GM12878 (cell line): Measurements from ENCODE around the gene RAPGEF6. TPM values are rescaled to one million over a fixed set of nuclear protein-coding genes. Genes with fewer than 3 reads are reported as not detected.

Source experiments
- ATAC-seq: fragments of 200-7000 bp; cut with Tn5 transposase; 3 replicates; pipeline ENCODE4 v1.9.1; 2020; ENCODE audit warnings: mild to moderate bottlenecking, moderate library complexity
- BruUV-seq: library from RNA; stranded (reverse); fragments of 400-500 nt; replicated peaks from 2 replicates; lab custom pipeline; 2021; lab: Mats Ljungman, UMichigan
- CTCF ChIA-PET: fragments of 300-600 bp; sonication (Branson Sonifier 250); formaldehyde crosslinking; extraction: SDS; loops from one replicate; lab custom pipeline; 2021; ENCODE audit warnings: inconsistent platforms; lab: Yijun Ruan, JAX
- POLR2A ChIA-PET: fragments of 350-600 bp; formaldehyde crosslinking; extraction: SDS; loops from one replicate; lab custom pipeline; 2021; ENCODE audit warnings: inconsistent platforms; lab: Charles Lee
- RAD21 ChIA-PET: fragments of 300-600 bp; sonication (Branson Sonifier 250); formaldehyde crosslinking; loops from one replicate; lab custom pipeline; 2023; ENCODE audit warnings: antibody characterized with exemption; ENCODE audit not compliant: unreplicated experiment; lab: Charles Lee
- SMC1A ChIA-PET: fragments of 300-600 bp; sonication (Branson Sonifier 250); formaldehyde crosslinking; loops from one replicate; lab custom pipeline; 2023; ENCODE audit not compliant: unreplicated experiment, uncharacterized antibody; lab: Charles Lee
- DNase-seq: peaks from one replicate; pipeline ENCODE4 v3.0.0-alpha.2; 2011; ENCODE audit warnings: low read depth, low spot score
- FAIRE-seq: peaks from 3 replicates; lab custom pipeline; 2011; peaks lifted over from hg19 to GRCh38; lab: Jason Lieb, UNC
- H2AFZ ChIP-seq: 2 replicates; pipeline ENCODE4 v1.6.0; 2011; ENCODE audit warnings: low read depth, low read length, control low read depth; ENCODE audit not compliant: control insufficient read depth
- H3K27ac ChIP-seq: 2 replicates; pipeline ENCODE4 v1.5.1; 2011; ENCODE audit warnings: control low read depth; ENCODE audit not compliant: control insufficient read depth, insufficient read depth
- H3K27me3 ChIP-seq, 2 experiments: replicated peaks in 1 of 2; 2 replicates each; pipeline versions ENCODE4 v1.6.0 to v1.6.1; 2011; ENCODE audit warnings: low read length in 1 of 2; ENCODE audit not compliant: control insufficient read depth in 2 of 2, insufficient read depth in 2 of 2
- H3K36me3 ChIP-seq, 2 experiments: 2 replicates each; pipeline ENCODE4 v1.5.1; 2011; ENCODE audit warnings: low read length in 1 of 2; ENCODE audit not compliant: control insufficient read depth in 2 of 2, insufficient read depth in 2 of 2
- H3K4me1 ChIP-seq: 2 replicates; pipeline ENCODE4 v1.6.1; 2011; ENCODE audit warnings: mild to moderate bottlenecking, low read length, moderate library complexity, mixed read lengths; ENCODE audit not compliant: control insufficient read depth, insufficient read depth
- H3K4me2 ChIP-seq: 2 replicates; pipeline ENCODE4 v1.6.0; 2011; ENCODE audit warnings: control low read depth; ENCODE audit not compliant: control insufficient read depth, insufficient read depth
- H3K4me3 ChIP-seq: fragments of 200-600 bp; sonication (generic); 2 replicates; pipeline ENCODE4 v1.5.1; 2016
- H3K79me2 ChIP-seq: 2 replicates; pipeline ENCODE4 v1.6.0; 2011; ENCODE audit warnings: low read length; ENCODE audit not compliant: control insufficient read depth, insufficient read depth
- H3K9ac ChIP-seq: 2 replicates; pipeline ENCODE4 v1.8.0; 2011; ENCODE audit warnings: low read length, control low read depth, mixed read lengths; ENCODE audit not compliant: control insufficient read depth, insufficient read depth
- H3K9me3 ChIP-seq: replicated peaks from 3 replicates; pipeline ENCODE4 v1.5.1; 2011; ENCODE audit warnings: mild to moderate bottlenecking, low read length; ENCODE audit not compliant: control insufficient read depth, insufficient read depth
- H4K20me1 ChIP-seq: 2 replicates; pipeline ENCODE4 v1.6.0; 2011; ENCODE audit not compliant: control insufficient read depth, insufficient read depth
- ATF7 ChIP-seq: fragments of 450-650 bp; IDR thresholded peaks from 2 replicates; pipeline ENCODE4 v1.6.1; 2016; ENCODE audit warnings: low read depth, mild to moderate bottlenecking
- BHLHE40 ChIP-seq, 2 experiments: fragments of 450-650 bp in 1 of 2; IDR thresholded peaks; 2 replicates each; pipeline ENCODE4 v1.6.1; 2011 to 2017; ENCODE audit warnings: low read depth in 2 of 2, borderline replicate concordance in 1 of 2, improper control_type of control experiment in 1 of 2, low read length in 1 of 2, mild to moderate bottlenecking in 1 of 2
- CBX3 ChIP-seq: fragments of 200-600 bp; sonication (generic); IDR thresholded peaks from 2 replicates; pipeline ENCODE4 v1.6.1; 2016; ENCODE audit warnings: low read depth, borderline replicate concordance
- CEBPZ ChIP-seq: fragments of 150-350 bp; IDR thresholded peaks from 2 replicates; pipeline ENCODE4 v1.6.1; 2016; ENCODE audit warnings: low read depth, low read length
- DPF2 ChIP-seq: fragments of 450-650 bp; IDR thresholded peaks from 2 replicates; pipeline ENCODE4 v1.6.1; 2017; ENCODE audit warnings: mild to moderate bottlenecking
- HDAC6 ChIP-seq: fragments of 200-600 bp; sonication (generic); IDR thresholded peaks from one replicate; pipeline ENCODE4 v1.8.0; 2017; ENCODE audit warnings: antibody characterized with exemption; ENCODE audit not compliant: unreplicated experiment
- IRF4 ChIP-seq: IDR thresholded peaks from 2 replicates; pipeline ENCODE4 v1.6.1; 2011; ENCODE audit warnings: low read depth, low read length
- NRF1 ChIP-seq: conservative IDR thresholded peaks from 2 replicates; pipeline ENCODE4 v1.6.1; 2011; ENCODE audit warnings: mild to moderate bottlenecking, low read depth, low read length, improper control_type of control experiment
- RCOR1 ChIP-seq: conservative IDR thresholded peaks from 2 replicates; pipeline ENCODE4 v1.6.1; 2012; ENCODE audit warnings: low read depth, low read length, improper control_type of control experiment
- SIX5 ChIP-seq: IDR thresholded peaks from 2 replicates; pipeline ENCODE4 v1.6.1; 2011; ENCODE audit warnings: mild to moderate bottlenecking, low read depth, low read length, moderate library complexity; ENCODE audit not compliant: severe bottlenecking
- SREBF1 ChIP-seq: IDR thresholded peaks from 2 replicates; pipeline ENCODE4 v1.6.1; 2012; ENCODE audit warnings: mild to moderate bottlenecking, low read length
- TCF3 ChIP-seq: IDR thresholded peaks from 2 replicates; pipeline ENCODE4 v1.6.1; 2012; ENCODE audit warnings: low read depth, mild to moderate bottlenecking, low read length, borderline replicate concordance; ENCODE audit not compliant: insufficient read depth
- WRNIP1 ChIP-seq: IDR thresholded peaks from 2 replicates; pipeline ENCODE4 v1.6.1; 2011; ENCODE audit warnings: low read depth, low read length, improper control_type of control experiment, borderline replicate concordance
- ZBED1 ChIP-seq: IDR thresholded peaks from 2 replicates; pipeline ENCODE4 v1.6.1; 2016; ENCODE audit warnings: borderline replicate concordance
- ZNF384 ChIP-seq: IDR thresholded peaks from 2 replicates; pipeline ENCODE4 v1.6.1; 2012; ENCODE audit warnings: low read depth, mild to moderate bottlenecking, low read length, improper control_type of control experiment, borderline replicate concordance
- WGBS: methylation state at CpG from one replicate; pipeline ENCODE4 v1.1.6; 2016; ENCODE audit warnings: low lambda C conversion rate; ENCODE audit not compliant: insufficient replicate concordance, insufficient coverage; ENCODE audit errors: missing lambda C conversion rate; 5-methylcytosine and 5-hydroxymethylcytosine counted together
- in situ Hi-C: fragments of 300-500 bp; cut with MboI; formaldehyde crosslinking; loops from 9 replicates; pipeline ENCODE4 v1.14.3; 2018; ENCODE audit warnings: mixed read lengths
- intact Hi-C: fragments of 100-400 bp; cut with micrococcal nuclease; formaldehyde crosslinking; loops from one replicate; pipeline ENCODE4 v1.14.2; 2022; ENCODE audit not compliant: unreplicated experiment
- polyA plus RNA-seq, 11 experiments: library from polyadenylated mRNA; depleted of rRNA in 4 of 11; unstranded in 6 of 11; stranded (reverse) in 5 of 11; fragments of >200 nt; fragmentation: Nextera tagmentation in 4 of 11; fragmentation: Illumina TruSeq in 1 of 11; extraction: Ambion mirVana in 4 of 11; extraction: Trizol in 1 of 11; gene quantifications; 1 replicate in 1 of 11; 2 replicates in 10 of 11; pipeline versions ENCODE4 v1.2.1 to v1.2.3, GENCODE V29; 2011 to 2016; ENCODE audit warnings: inconsistent platforms in 2 of 11, missing spikeins in 2 of 11, low read depth in 1 of 11
- total RNA-seq, 4 experiments: library from RNA; depleted of rRNA in 3 of 4; stranded (reverse); fragments of >200 nt in 3 of 4; fragmentation: Illumina TruSeq in 1 of 4; extraction: Trizol in 1 of 4; gene quantifications; 2 replicates each; pipeline versions ENCODE4 v1.2.1 to v1.2.3, GENCODE V29; 2013 to 2021
- TF ChIP-seq, protein P1 (sequence below): fragments of 150-350 bp; IDR thresholded peaks from 2 replicates; pipeline ENCODE4 v1.6.1; 2014; ENCODE audit warnings: mild to moderate bottlenecking, low read depth, low read length
- TF ChIP-seq, protein P2 (sequence below), 3 experiments: IDR thresholded peaks in 2 of 3; conservative IDR thresholded peaks in 1 of 3; 2 replicates each; pipeline ENCODE4 v1.5.1; 2011; ENCODE audit warnings: low read depth in 3 of 3, low read length in 3 of 3, mild to moderate bottlenecking in 3 of 3, control low read depth in 2 of 3, moderate library complexity in 2 of 3, inconsistent platforms in 1 of 3, mixed read lengths in 1 of 3; ENCODE audit not compliant: control insufficient read depth in 2 of 3, insufficient read depth in 1 of 3; ENCODE audit errors: extremely low read depth in 1 of 3

The RAPGEF6 gene
- total and polyA plus RNA-seq, 10 of the 15 experiments (the other 5 are each of a cell fraction or from before 2014, with no cell fraction given) = 2.9 to 24.0 (median 14.2) TPM

GRCh38 chr5:131431794-131432193, 203.2 kb downstream of the RAPGEF6 start (continued):
- no peak for TF ChIP-seq CEBPZ
- TF ChIP-seq WRNIP1 = no peak

DNA sequence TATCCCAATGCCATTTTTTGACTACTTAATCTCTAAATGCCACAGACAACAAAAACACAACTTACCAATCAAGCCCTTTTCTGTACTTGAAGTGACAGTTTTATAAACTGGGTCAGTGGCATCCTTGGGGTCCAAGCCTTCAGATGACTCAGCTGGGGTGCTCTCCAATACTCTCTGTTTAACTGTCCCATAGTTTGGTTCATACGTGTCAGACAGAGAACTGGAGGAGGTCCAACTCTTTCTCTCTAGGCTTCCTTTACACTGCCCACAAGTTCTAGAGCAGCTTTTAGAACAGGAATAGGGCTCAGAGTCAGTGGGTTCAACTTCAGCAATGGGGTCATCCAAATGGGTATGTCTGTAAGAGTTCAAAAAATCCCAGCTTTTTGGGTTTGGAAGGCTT, 204.2 kb downstream of the RAPGEF6 start:
- peaks cover 6 to 31% of the 10 kb centered on the region in 2 experiments for H3K36me3 ChIP-seq
- 46% methylated on average over 1 of the region's 1 CpG for WGBS
- CTCF ChIA-PET = interaction anchor here (2.0 kb wide), 1 partner anchor 577 kb away, joined by 8 read pairs; no protein-coding TSS in a partner anchor
- H3K9me3 ChIP-seq = no peaks in the 10 kb centered on the region
- TF ChIP-seq ZNF384 = no peak
- TF ChIP-seq HDAC6 = no peak
- TF ChIP-seq ZBED1 = no peak
- TF ChIP-seq ATF7 = no peak
- TF ChIP-seq, protein P1, sequence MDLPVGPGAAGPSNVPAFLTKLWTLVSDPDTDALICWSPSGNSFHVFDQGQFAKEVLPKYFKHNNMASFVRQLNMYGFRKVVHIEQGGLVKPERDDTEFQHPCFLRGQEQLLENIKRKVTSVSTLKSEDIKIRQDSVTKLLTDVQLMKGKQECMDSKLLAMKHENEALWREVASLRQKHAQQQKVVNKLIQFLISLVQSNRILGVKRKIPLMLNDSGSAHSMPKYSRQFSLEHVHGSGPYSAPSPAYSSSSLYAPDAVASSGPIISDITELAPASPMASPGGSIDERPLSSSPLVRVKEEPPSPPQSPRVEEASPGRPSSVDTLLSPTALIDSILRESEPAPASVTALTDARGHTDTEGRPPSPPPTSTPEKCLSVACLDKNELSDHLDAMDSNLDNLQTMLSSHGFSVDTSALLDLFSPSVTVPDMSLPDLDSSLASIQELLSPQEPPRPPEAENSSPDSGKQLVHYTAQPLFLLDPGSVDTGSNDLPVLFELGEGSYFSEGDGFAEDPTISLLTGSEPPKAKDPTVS = no peak
- TF ChIP-seq SIX5 = no peak
- no peak for TF ChIP-seq TCF3
- TF ChIP-seq RCOR1 = no peak
- TF ChIP-seq BHLHE40 (IDR thresholded peaks at IDR 0.05; ENCODE audit: borderline replicate concordance in 1 of 2, low read depth in 2 of 2, low read length in 1 of 2) = no peak
- TF ChIP-seq, protein P2, sequence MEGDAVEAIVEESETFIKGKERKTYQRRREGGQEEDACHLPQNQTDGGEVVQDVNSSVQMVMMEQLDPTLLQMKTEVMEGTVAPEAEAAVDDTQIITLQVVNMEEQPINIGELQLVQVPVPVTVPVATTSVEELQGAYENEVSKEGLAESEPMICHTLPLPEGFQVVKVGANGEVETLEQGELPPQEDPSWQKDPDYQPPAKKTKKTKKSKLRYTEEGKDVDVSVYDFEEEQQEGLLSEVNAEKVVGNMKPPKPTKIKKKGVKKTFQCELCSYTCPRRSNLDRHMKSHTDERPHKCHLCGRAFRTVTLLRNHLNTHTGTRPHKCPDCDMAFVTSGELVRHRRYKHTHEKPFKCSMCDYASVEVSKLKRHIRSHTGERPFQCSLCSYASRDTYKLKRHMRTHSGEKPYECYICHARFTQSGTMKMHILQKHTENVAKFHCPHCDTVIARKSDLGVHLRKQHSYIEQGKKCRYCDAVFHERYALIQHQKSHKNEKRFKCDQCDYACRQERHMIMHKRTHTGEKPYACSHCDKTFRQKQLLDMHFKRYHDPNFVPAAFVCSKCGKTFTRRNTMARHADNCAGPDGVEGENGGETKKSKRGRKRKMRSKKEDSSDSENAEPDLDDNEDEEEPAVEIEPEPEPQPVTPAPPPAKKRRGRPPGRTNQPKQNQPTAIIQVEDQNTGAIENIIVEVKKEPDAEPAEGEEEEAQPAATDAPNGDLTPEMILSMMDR (IDR thresholded peaks at IDR 0.05 in 2 of 3, conservative IDR thresholded peaks at IDR 0.05 in 1 of 3; ENCODE audit: control insufficient read depth in 2 of 3, extremely low read depth in 1 of 3, insufficient read depth in 1 of 3, low read depth in 3 of 3, low read length in 3 of 3) = no peak
- TF ChIP-seq CBX3 = no peak
- no peak for TF ChIP-seq DPF2
- no peak for TF ChIP-seq NRF1
- no peak for TF ChIP-seq SREBF1
- TF ChIP-seq IRF4 = no peak
- in situ Hi-C loops = no loop called here
- H3K27me3 ChIP-seq = no peaks in the 10 kb centered on the region
- H3K4me2 ChIP-seq = no peak overlapping the region
- SMC1A ChIA-PET = interaction anchor here (0.6 to 1.1 kb wide), 3 partner anchors 135 to 632 kb away, joined by 3 read pairs; no protein-coding TSS in a partner anchor
- no peak overlapping the region for H2AFZ ChIP-seq
- ATAC-seq (no peak), FAIRE-seq (no peak), DNase-seq (no peak)
- H3K27ac ChIP-seq = no peak overlapping the region
- POLR2A ChIA-PET = no interaction called here
- no peaks in the 10 kb centered on the region for H3K79me2 ChIP-seq
- no peak overlapping the region for H3K4me3 ChIP-seq
- BruUV-seq = no TSS peak
- RAD21 ChIA-PET = no interaction called here
- H3K9ac ChIP-seq = no peak overlapping the region
- no peaks in the 10 kb centered on the region for H4K20me1 ChIP-seq
- intact Hi-C loops = no loop called here
- no peaks in the 10 kb centered on the region for H3K4me1 ChIP-seq
